Measurements from ENCODE around the gene ZNF544. TPM values are rescaled to one million over a fixed set of nuclear protein-coding genes. Genes with fewer than 3 reads are reported as not detected.

The ZNF544 gene
- total RNA-seq (2021), result 44.8 and 50.5 TPM in 2 replicates
- percentile 89 among the genes with signal in this experiment for Bru-seq, nascent RNA
- BruChase-seq, experiment 1, labeled RNA remaining after a 2-hour chase, result percentile 96 among the genes with signal in this experiment
- percentile 95 among the genes with signal in this experiment for BruChase-seq, experiment 2, labeled RNA remaining after a 6-hour chase
- long read RNA-seq, partial matches to known transcripts, result 7 of 35 reads
- long read RNA-seq, other reads (novel, unspliced or antisense), result 22 of 35 reads

DNA sequence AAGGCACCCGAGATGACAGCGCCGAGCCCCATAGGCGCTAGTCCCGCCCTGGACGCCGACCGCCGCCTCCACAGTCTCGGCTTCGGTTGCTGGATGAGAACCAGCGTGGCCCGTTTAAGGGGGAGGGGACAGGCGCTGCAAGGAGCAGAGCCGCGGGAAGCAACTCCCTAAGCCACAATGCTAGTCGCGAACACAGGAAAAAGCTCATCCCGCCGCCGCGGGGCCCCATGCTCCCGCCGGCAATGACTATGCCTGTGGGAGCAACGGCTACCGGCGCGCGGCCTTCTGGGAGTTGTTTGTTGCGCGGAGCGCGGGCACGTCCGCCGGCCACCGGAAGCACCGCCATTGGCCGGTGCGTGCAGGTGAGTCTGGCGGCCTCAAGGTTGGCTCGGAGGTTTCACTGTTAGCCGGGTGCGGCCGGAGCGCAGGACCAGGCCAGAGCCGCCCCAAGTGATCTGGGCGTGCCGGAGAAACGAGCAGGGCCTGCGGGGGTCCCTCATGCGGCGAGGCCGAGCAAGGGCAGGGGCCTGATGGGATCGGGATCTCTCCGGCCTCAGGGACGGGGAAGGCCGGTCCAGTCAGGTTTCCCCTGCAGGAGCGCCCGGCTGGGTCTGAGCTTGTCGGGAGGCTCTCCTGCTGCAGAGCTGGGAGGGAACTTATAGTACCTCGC lies at the start of gene ZNF544:
Gene ZNF544, plus strand, starts transcription at position 330 of the 670 bp plus-strand sequence. CDS start 15,110 bp downstream, outside the sequence.
- CTCF ChIA-PET, result interaction anchor here (0.7 kb wide), 1 partner anchor 46 kb away, joined by 3 read pairs; the partner anchor contains the start of gene ZNF274

DNA sequence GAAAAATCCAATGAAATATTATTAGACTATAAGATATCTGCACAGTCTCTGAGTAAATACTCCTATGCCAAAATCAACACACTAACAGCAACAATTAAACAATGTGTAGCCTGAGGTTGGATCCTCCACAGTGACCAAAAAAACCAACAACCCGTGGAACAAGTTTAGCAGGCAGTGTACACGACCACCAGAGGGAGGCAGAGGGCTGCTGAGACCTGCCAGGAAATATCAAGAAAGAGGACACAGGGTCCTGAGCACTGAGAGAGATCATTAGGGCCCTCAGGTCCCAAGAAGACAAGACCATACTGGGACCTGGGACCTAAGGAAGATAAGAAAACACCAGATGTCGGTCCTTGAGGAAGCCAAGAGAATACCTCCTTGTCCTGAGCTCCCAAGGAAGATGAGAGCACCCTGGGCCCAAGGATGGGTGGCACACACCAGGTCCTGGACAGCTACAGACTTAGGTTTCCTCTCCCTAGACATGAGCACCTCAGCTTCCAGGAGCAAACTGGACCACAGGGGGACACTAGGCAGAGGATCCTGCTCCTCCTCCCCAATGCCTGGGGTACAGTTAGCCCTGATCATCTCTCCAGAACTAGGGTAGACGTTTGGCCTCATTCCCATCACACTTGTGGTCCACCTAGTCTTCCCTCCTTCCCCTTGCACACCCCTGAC lies 46.7 kb upstream of the ZNF544 start:
- CTCF ChIA-PET, result no interaction called here
- peak overlapping the region; percentile 69 for H3K4me3 ChIP-seq (ENCODE audit: low read depth, low read length, poor library complexity, severe bottlenecking)
- POLR2A ChIA-PET (ENCODE audit: low non-redundant PET), result no interaction called here
- peak overlapping the region; percentile 98 for H3K27ac ChIP-seq (ENCODE audit: low read depth, low read length, poor library complexity, severe bottlenecking)
- no peaks in the 10 kb centered on the region for H3K4me1 ChIP-seq (ENCODE audit: insufficient read depth, low read length, poor library complexity, severe bottlenecking)
- peaks cover 59% of the 10 kb centered on the region for H3K9me3 ChIP-seq (ENCODE audit: low read depth, low read length, poor library complexity, severe bottlenecking)
- TF ChIP-seq, protein P1, sequence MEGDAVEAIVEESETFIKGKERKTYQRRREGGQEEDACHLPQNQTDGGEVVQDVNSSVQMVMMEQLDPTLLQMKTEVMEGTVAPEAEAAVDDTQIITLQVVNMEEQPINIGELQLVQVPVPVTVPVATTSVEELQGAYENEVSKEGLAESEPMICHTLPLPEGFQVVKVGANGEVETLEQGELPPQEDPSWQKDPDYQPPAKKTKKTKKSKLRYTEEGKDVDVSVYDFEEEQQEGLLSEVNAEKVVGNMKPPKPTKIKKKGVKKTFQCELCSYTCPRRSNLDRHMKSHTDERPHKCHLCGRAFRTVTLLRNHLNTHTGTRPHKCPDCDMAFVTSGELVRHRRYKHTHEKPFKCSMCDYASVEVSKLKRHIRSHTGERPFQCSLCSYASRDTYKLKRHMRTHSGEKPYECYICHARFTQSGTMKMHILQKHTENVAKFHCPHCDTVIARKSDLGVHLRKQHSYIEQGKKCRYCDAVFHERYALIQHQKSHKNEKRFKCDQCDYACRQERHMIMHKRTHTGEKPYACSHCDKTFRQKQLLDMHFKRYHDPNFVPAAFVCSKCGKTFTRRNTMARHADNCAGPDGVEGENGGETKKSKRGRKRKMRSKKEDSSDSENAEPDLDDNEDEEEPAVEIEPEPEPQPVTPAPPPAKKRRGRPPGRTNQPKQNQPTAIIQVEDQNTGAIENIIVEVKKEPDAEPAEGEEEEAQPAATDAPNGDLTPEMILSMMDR (conservative IDR thresholded peaks at IDR 0.05; ENCODE audit: low read depth, low read length), result peak; percentile 57
- TF ChIP-seq EZH2 (IDR thresholded peaks at IDR 0.05; ENCODE audit: borderline replicate concordance, low read depth, low read length, poor library complexity, severe bottlenecking), result no peak
- no TSS peak for BruUV-seq (replicated peaks)
- H3K36me3 ChIP-seq (ENCODE audit: insufficient read depth, low read length, poor library complexity, severe bottlenecking), result peaks cover 19% of the 10 kb centered on the region
- no peaks in the 10 kb centered on the region for H3K27me3 ChIP-seq (replicated peaks; ENCODE audit: insufficient read depth, low read depth, low read length, poor library complexity)
- intact Hi-C loops (cut with micrococcal nuclease; ENCODE audit: unreplicated experiment), result no loop called here
- DNase-seq (ENCODE audit: low spot score), result peak; percentile 67

More for the DNA sequence above, at the start of gene ZNF544:
- peaks cover 42% of the 10 kb centered on the region for H3K36me3 ChIP-seq (ENCODE audit: insufficient read depth, low read length, poor library complexity, severe bottlenecking)
- intact Hi-C loops (cut with micrococcal nuclease; ENCODE audit: unreplicated experiment), result loop anchor here (2.0 kb wide), 1 partner anchor 50 kb away; the partner anchor contains the start of gene ZNF8
- H3K9me3 ChIP-seq (ENCODE audit: low read depth, low read length, poor library complexity, severe bottlenecking), result no peaks in the 10 kb centered on the region
- no peak for TF ChIP-seq EZH2 (IDR thresholded peaks at IDR 0.05; ENCODE audit: borderline replicate concordance, low read depth, low read length, poor library complexity, severe bottlenecking)
- TF ChIP-seq, protein P1 (conservative IDR thresholded peaks at IDR 0.05; ENCODE audit: low read depth, low read length), result no peak; the same call in 1 of the 2 replicates
- peaks cover 3% of the 10 kb centered on the region for H3K4me1 ChIP-seq (ENCODE audit: insufficient read depth, low read length, poor library complexity, severe bottlenecking)
- H3K4me3 ChIP-seq (ENCODE audit: low read depth, low read length, poor library complexity, severe bottlenecking), result peak within 1 kb of the TSS; percentile 76
- BruUV-seq (replicated peaks), result no TSS peak
- POLR2A ChIA-PET (ENCODE audit: low non-redundant PET), result no interaction called here
- H3K27me3 ChIP-seq (replicated peaks; ENCODE audit: insufficient read depth, low read depth, low read length, poor library complexity), result no peaks in the 10 kb centered on the region
- H3K27ac ChIP-seq (ENCODE audit: low read depth, low read length, poor library complexity, severe bottlenecking), result peak within 1 kb of the TSS; percentile 84
- peak; percentile 87 for DNase-seq (ENCODE audit: low spot score)

DNA sequence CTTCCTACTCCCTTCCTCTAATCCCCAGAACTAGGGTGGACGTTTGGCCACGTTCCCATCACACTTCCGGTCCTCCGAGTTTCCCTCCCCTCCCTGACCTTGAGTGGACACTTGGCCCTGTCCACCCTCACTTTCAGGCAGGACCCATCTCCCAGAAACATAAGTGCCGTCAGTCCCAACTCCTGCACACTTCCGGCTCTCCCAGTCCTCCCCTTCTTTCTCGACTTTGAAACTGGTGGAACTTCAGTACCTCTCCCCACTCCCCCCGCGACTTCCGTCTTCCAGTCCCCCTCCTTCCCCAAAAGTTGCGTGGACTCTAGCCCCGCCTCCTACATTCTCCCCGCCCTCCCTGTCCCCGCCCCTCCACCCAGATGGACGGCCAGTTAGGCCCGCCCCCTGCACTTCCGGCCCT lies 46.1 kb upstream of the ZNF544 start:
- Histone ChIP-seq H3K4me1 (ENCODE audit: insufficient read depth, low read length, poor library complexity, severe bottlenecking) (no peaks in the 10 kb centered on the region), H3K4me3 (ENCODE audit: low read depth, low read length, poor library complexity, severe bottlenecking) (peak overlapping the region; percentile 69), H3K9me3 (ENCODE audit: low read depth, low read length, poor library complexity, severe bottlenecking) (peaks cover 62% of the 10 kb centered on the region), H3K27ac (ENCODE audit: low read depth, low read length, poor library complexity, severe bottlenecking) (peak overlapping the region; percentile 98), H3K36me3 (ENCODE audit: insufficient read depth, low read length, poor library complexity, severe bottlenecking) (peaks cover 23% of the 10 kb centered on the region), H3K27me3 (replicated peaks; ENCODE audit: insufficient read depth, low read depth, low read length, poor library complexity) (no peaks in the 10 kb centered on the region)
- no TSS peak for BruUV-seq (replicated peaks)
- ChIA-PET POLR2A (ENCODE audit: low non-redundant PET) (no interaction called here), CTCF (no interaction called here)
- DNase-seq (ENCODE audit: low spot score), result peak; percentile 90
- TF ChIP-seq, protein P1 (conservative IDR thresholded peaks at IDR 0.05; ENCODE audit: low read depth, low read length), result no peak
- no peak for TF ChIP-seq EZH2 (IDR thresholded peaks at IDR 0.05; ENCODE audit: borderline replicate concordance, low read depth, low read length, poor library complexity, severe bottlenecking)
- intact Hi-C loops (cut with micrococcal nuclease; ENCODE audit: unreplicated experiment), result no loop called here
